Putamen (tissue), 1 donor: Measurements from ENCODE around the gene ZSWIM1.

Experiments
- DNase-seq: peaks from one replicate; pipeline ENCODE4 v3.0.0-alpha.2; 2016; ENCODE audit warnings: low spot score

ZSWIM1 gene

DNA sequence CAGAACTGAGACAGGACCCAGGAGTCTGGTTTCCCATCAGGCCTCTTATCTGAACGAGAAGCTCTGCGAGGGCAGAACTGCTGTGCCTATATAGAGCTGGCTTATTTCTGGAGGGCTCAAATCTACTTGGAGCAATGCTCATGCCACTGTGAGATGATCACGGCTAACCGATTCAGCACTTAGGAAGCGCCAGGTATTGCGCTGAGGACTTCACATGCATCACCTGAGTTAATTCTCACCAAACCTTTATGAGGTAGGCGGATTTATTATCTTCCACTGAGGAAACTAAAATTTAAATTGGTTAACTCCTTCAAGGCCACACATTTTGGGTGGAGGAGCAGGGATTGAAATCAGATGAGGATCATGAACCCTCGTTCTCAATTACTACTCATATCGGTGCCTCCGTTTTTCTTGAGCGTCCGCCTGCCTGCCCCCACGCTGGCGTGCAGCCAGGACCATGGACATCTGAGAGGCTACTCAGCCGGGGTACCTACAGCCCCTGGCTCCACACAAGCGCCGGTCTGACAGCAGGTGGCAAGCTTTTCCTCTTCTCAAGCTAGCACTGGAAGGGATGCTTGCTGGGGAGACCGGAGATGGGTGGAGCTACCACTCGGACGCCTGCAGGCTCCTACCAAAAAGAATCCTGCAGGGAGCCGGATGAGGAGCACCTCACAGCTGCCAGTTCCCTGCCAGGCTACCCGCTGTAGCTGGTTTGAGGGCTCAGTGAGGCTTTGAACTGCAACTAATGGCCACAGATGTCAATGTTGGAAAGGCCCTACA lies 52.4 kb downstream of the ZSWIM1 start:
- peak; percentile 77 for DNase-seq

DNA sequence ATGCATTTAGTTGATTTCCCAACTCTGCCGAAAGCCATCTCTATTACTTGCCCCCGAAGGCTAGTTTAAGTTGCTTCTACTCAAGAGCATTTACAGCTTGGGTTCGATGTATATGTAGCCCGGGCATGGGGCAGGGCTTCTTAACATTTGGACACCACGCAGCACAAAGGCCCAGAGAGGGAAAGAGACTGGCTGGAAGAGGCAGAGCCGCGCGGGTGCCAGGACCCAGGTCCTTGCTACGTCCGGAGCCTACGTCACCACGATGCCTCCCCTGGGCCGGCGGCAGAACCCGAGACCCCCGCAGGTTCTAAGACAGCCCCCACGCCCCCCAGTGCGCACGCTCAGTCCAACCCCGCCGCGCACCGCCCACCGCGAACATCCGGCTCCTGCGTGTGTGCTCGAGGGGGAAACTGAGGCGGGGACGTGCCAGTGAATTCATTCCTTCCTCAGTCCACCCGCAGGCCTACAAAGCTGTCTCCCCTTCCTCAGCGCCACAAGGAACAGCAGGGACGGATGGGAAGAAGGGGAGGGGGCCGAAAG lies 53.1 kb downstream of the ZSWIM1 start:
- peak; percentile 78 for DNase-seq
